ENCODE results near the gene LRBA. TPM values are rescaled to one million over a fixed set of nuclear protein-coding genes. Genes with fewer than 3 reads are reported as not detected.

LRBA gene
- total and polyA plus RNA-seq, 9 of the 15 experiments (the other 6 are each of a cell fraction or from before 2014, with no cell fraction given), result 24.2 to 88.7 (median 59.7) TPM

DNA sequence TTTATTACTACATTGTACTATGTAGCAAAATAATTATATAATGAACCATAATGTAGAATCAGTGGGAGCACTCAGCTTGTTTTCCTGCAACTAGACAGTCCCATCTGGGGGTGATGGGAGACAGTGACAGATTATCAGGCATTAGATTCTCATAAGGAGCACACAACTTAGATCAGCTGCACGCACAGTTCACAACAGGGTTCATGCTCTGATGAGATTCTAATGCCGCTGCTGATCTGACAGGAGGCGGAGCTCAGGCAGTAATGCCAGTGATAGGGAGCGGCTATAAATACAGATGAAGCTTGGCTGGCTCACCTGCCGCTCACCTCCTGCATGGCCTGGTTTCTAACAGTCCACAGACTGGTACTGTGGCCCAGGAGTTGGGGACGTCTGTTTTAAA is 233.9 kb downstream of the LRBA start (continued):
- TF ChIP-seq TEAD1 (CRISPR knock-in tag; IDR thresholded peaks at IDR 0.05) (no peak), ELF2 (CRISPR knock-in tag; IDR thresholded peaks at IDR 0.05) (no peak), NEUROD1 (IDR thresholded peaks at IDR 0.05; ENCODE audit: borderline replicate concordance, low read depth, low read length, partially characterized antibody) (no peak)

DNA sequence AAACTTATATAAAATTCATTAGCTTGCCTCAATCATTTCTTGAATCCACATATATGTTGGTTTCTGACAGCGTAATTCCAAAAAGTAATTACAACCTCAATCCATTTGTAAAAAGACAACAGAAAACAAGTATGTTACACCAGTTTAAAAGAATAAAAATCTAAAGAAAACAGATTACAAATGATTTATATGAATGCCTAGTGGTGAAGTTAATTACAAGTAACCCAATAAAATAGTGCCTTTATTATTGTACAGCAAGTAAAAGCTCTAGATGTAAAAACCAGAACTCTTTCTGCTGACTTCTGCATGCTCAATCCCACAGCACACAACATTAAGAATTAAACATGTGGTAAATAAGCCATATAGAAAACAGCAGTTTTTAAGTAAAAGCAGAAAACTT is 235.4 kb downstream of the LRBA start:
- H4K20me1 ChIP-seq (replicated peaks; ENCODE audit: control insufficient read depth, insufficient read depth, low read length), result no peaks in the 10 kb centered on the region
- peaks cover 0 to 9% of the 10 kb centered on the region in 2 experiments; a peak in 3 of 5 replicates for H3K4me1 ChIP-seq (replicated peaks in 1 of 2; ENCODE audit: control insufficient read depth in 2 of 2, insufficient read depth in 2 of 2, low read length in 2 of 2)
- CTCF ChIA-PET (ENCODE audit: low intra/inter-chr PET ratio), result no interaction called here
- H3K36me3 ChIP-seq (ENCODE audit: control insufficient read depth, insufficient read depth, low read length), result no peaks in the 10 kb centered on the region; the same call in 2 of the 3 replicates
- no peak for ATAC-seq
- H3K4me3 ChIP-seq, result no peak overlapping the region
- BruUV-seq (replicated peaks), result no TSS peak
- H3K79me2 ChIP-seq (ENCODE audit: control insufficient read depth, insufficient read depth, low read length), result no peaks in the 10 kb centered on the region
- H3K27me3 ChIP-seq (ENCODE audit: control insufficient read depth in 2 of 2, insufficient read depth in 2 of 2, low read length in 2 of 2), result no peaks in the 10 kb centered on the region
- intact Hi-C loops (cut with micrococcal nuclease), result loop anchor here (10.0 kb wide), 1 partner anchor 485 kb away; no protein-coding TSS in a partner anchor
- no peaks in the 10 kb centered on the region for H3K9me1 ChIP-seq (ENCODE audit: control insufficient read depth, insufficient read depth, low read length)
- POLR2A ChIA-PET, result interaction anchor here (0.8 kb wide), 1 partner anchor 23 kb away, joined by 3 read pairs; no protein-coding TSS in a partner anchor
- 94% methylated on average over 1 of the region's 1 CpG for WGBS (ENCODE audit: insufficient coverage, low coverage, missing lambda C conversion rate)
- no peaks in the 10 kb centered on the region for H3K9me3 ChIP-seq (replicated peaks; ENCODE audit: control insufficient read depth, insufficient read depth, low read depth, low read length)
- FAIRE-seq, result no peak
- no peak overlapping the region for H2AFZ ChIP-seq (ENCODE audit: low read depth, low read length)
- no peak overlapping the region for H3K4me2 ChIP-seq (ENCODE audit: insufficient read depth, low read length)
- in situ Hi-C loops (cut with MboI), result no loop called here
- no peak overlapping the region for H3K27ac ChIP-seq (ENCODE audit: extremely low read depth, low read depth, low read length)
- H3K9ac ChIP-seq (ENCODE audit: insufficient read depth in 1 of 2, low read depth in 2 of 2, low read length in 2 of 2), result no peak overlapping the region
- DNase-seq (ENCODE audit: extremely low read depth in 1 of 4, low spot score in 3 of 4), result no peak
- TF ChIP-seq ZBED1 (IDR thresholded peaks at IDR 0.05) (no peak), MAFK (IDR thresholded peaks at IDR 0.05; ENCODE audit: low read length) (no peak), KAT7 (CRISPR knock-in tag; IDR thresholded peaks at IDR 0.05; ENCODE audit: borderline replicate concordance) (no peak), RFX7 (CRISPR knock-in tag; IDR thresholded peaks at IDR 0.05) (no peak), ASH1L (IDR thresholded peaks at IDR 0.05; ENCODE audit: borderline replicate concordance, low read depth, partially characterized antibody) (no peak), ZNF165 (CRISPR knock-in tag; IDR thresholded peaks at IDR 0.05; ENCODE audit: borderline replicate concordance) (no peak), FOXK1 (CRISPR knock-in tag; IDR thresholded peaks at IDR 0.05; ENCODE audit: borderline replicate concordance) (no peak)
- TF ChIP-seq, protein P1, sequence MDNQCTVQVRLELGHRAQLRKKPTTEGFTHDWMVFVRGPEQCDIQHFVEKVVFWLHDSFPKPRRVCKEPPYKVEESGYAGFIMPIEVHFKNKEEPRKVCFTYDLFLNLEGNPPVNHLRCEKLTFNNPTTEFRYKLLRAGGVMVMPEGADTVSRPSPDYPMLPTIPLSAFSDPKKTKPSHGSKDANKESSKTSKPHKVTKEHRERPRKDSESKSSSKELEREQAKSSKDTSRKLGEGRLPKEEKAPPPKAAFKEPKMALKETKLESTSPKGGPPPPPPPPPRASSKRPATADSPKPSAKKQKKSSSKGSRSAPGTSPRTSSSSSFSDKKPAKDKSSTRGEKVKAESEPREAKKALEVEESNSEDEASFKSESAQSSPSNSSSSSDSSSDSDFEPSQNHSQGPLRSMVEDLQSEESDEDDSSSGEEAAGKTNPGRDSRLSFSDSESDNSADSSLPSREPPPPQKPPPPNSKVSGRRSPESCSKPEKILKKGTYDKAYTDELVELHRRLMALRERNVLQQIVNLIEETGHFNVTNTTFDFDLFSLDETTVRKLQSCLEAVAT (IDR thresholded peaks at IDR 0.05), result no peak
- TF ChIP-seq, protein P2, sequence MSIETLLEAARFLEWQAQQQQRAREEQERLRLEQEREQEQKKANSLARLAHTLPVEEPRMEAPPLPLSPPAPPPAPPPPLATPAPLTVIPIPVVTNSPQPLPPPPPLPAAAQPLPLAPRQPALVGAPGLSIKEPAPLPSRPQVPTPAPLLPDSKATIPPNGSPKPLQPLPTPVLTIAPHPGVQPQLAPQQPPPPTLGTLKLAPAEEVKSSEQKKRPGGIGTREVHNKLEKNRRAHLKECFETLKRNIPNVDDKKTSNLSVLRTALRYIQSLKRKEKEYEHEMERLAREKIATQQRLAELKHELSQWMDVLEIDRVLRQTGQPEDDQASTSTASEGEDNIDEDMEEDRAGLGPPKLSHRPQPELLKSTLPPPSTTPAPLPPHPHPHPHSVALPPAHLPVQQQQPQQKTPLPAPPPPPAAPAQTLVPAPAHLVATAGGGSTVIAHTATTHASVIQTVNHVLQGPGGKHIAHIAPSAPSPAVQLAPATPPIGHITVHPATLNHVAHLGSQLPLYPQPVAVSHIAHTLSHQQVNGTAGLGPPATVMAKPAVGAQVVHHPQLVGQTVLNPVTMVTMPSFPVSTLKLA (conservative IDR thresholded peaks at IDR 0.05), result no peak
- TF ChIP-seq, protein P3, sequence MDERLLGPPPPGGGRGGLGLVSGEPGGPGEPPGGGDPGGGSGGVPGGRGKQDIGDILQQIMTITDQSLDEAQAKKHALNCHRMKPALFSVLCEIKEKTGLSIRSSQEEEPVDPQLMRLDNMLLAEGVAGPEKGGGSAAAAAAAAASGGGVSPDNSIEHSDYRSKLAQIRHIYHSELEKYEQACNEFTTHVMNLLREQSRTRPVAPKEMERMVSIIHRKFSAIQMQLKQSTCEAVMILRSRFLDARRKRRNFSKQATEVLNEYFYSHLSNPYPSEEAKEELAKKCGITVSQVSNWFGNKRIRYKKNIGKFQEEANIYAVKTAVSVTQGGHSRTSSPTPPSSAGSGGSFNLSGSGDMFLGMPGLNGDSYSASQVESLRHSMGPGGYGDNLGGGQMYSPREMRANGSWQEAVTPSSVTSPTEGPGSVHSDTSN (CRISPR knock-in tag; IDR thresholded peaks at IDR 0.05; ENCODE audit: low read depth), result no peak
- TF ChIP-seq, protein P3 (tag; conservative IDR thresholded peaks at IDR 0.05; ENCODE audit: low read depth), result no peak

Data from K562 (cell line).